Stimulated activated CD8-positive, alpha-beta memory T cell treated with anti-CD3 and anti-CD28 coated beads, Interleukin-4, amount 100 ng/mL, for 4 hours (primary cell): ENCODE data around the gene EPB41.

ENCODE experiments used
- DNase-seq, 2 donors: peaks; one replicate each; pipeline ENCODE4 v3.0.0-alpha.2; 2020; ENCODE audit warnings: low read depth in 2 of 2, low spot score in 1 of 2

EPB41 gene

DNA sequence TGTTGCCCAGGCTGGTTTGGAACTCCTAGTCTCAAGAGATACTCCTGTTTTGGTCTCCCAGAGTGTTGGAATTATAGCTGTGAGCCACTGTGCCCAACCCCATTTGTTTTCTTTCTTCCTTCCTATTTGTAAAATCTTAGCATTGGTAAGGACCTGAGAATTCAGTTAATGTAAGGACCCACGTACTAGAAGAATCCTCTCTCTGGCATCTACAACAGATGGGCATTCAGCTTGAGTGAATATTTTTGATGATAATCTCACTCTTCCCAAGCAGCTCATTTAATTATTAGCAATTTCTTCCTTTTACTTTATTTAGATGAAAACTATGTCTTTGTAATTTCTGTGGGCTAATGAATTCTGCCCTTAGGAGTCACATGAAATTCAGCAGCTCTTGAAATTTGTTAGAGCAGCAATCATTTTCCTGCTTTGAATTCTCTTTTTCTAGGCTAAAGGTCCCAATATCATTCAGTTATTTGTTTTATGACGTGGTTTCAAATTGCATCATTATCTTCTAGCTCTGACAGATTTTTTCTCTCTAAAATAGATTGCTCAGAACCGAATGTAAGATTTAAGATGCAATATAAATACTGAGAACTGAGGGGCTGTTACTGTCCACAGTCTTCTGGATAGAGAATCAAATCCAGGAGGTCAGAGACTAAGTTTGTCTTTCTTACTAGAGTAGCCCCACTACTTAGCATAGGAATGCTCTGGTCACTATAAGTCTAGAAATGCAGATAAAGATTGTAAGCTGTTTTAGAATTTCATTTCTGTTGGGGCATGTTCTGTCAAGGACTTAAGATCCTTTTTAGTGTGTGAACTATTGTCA lies 59.4 kb downstream of the EPB41 start:
- DNase-seq: no peak

DNA sequence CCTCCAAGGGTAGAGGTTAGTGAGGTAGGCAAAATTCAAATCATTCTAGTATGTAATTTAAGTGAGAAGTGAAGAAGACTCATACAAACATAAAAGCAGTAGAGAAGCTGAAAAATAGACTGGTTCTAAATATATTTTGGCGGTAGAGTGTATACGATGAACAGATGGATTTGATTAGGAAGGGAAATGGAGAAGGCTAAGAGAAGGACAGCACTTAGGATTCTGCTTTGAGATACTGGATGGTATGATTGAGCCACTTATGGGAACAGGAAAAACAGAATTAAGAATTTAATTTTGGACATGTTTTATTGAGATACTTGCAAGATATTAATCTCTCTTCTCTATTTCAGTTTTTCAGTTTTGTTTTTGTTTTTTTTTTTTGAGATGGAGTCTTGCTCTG lies 60.1 kb downstream of the EPB41 start:
- DNase-seq: no peak

DNA sequence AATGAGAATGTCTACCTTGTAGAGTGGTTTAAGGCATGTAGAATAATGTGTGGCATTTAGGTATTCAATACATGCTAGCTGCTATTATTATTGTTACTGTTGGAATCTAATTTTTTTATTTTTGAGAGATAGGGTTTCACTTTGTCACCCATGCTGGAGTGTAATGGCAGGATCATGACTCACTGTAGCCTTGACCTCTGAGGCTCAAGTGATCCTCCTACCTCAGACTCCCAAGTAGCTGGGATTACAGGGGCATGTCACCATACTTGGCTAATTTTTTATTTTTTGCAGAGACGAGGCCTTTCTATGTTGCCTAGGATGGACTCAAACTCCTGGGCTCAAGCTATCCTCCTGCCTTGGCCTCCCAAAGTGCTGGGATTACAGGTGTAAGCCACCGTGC lies 61.9 kb downstream of the EPB41 start:
- no peak for DNase-seq

- no peak for DNase-seq
These were observed 66.8 kb downstream of the EPB41 start for GRCh38 chr1:28981210-28981609.

DNA sequence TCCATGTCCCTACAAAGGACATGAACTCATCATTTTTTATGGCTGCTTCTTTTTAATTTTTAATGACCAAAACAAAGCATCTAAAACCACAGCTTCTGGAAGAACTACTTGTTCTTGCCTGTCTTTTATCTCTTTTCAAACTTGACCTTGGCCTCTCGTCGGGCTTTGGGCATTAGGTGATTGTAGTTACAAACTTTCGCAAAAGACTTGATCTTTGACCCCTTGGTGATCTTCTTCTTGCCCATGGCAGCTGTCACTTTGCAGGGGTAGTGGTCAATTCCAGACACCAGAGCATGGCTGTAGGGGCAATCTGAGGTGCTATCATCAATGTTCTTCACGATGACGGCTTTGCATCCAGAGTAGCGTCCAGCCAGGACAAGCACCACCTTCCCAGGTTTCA lies 67.8 kb downstream of the EPB41 start:
- no peak for DNase-seq

- DNase-seq: no peak
These were observed 68.7 kb downstream of the EPB41 start for GRCh38 chr1:28983091-28983490.

DNA sequence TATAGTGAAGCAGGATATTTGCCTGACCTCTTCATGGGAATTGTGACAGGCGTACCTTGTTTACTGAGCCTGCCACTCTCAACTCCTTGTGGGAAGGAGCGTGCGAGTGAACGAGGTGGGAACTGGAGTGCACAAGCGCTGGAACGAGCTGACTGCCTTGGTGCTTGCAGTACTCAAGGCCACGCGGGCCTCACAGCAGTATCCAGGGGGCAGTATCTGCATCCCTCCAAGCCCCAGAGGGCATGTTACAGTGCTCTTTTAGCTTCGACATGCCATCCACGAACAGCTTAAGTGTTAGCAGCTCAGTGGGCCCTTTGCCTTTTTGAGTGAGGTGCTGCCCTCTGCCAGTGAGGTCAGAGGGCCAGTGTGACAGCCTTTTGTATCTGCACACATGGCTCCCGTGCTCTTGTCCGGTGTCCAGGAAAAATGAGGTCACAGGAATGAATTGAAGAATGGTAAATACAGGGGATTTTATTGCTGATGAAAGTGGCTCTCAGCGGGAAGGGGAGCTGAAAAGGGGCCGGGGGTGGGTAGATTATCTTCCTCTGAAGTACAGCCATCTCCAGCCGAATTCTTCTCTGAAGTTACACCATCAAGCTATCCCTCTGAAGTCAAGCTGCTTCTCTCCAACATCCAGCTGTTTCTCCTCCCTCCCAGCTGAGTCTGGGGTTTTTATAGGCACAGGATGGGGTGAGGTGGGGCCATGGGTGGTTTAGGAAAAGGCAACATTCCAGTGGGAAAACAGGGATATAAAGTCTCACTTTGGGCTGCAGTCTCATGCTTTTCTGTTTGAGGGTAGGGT lies 69.3 kb downstream of the EPB41 start:
- DNase-seq: no peak

- no peak for DNase-seq
These were observed 69.9 kb downstream of the EPB41 start for GRCh38 chr1:28984311-28984684.

DNA sequence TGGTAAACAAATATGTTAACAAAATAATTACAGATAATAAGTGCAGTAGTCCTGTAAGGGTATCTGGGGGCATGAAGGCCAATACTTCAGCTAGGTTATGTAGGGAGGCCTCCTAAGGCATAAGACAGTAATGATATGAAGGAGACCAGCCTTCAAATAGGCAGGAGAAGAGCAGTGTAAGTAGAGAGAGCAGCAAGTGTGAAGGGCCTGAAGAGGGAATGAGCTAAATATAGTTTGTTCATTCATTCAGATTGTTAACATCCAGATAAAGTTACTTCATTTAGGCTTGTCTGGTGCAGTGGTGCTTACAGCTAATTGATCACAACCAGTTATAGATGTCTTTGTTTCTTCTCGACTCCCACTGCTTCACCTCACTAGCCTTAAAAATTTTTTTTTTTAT lies 71.1 kb downstream of the EPB41 start:
- DNase-seq: no peak

- no peak for DNase-seq
These were observed 72.0 kb downstream of the EPB41 start for GRCh38 chr1:28986306-28986910.

GRCh38 chr1:29002792-29003191 lies 88.4 kb downstream of the EPB41 start:
- DNase-seq: no peak

DNA sequence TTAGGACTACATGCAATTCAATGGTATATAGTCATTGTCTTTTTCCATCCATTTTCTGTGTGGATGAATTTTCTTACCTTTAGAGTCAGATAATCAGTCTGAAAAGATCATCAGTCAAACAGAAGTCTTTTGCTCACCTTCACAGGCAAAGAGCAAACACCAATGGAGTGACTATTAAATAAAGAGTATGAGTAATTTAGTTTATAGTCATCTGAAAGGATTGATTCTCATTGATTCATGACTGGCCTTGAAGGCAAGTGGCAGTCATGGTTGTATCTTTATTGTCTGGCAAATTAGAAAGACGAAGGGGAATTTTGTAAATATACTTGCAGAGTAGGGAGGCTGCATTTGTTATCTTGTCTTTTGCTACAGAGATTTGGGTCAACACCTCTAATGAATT lies 89.9 kb downstream of the EPB41 start:
- DNase-seq: no peak

GRCh38 chr1:29004798-29005197 lies 90.4 kb downstream of the EPB41 start:
- no peak for DNase-seq

DNA sequence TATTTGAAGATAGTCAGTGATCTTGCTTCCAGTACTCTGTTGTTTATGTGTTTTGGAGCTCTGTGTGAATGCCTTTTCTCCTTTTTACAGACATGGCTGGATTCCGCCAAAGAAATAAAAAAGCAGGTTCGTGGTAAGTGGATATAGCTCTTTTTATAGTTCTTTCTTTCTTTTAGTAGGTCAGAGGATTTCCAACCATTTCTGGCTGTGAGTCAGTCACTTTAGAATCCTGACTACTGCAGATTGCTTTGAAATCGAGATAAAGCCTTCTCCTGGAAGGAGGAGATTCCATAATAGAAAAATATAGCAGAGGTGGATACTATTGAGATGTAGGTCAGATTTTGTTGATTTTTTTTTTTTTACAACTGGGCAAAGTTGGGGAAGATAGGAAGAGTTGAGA lies 97.4 kb downstream of the EPB41 start:
- no peak for DNase-seq

DNA sequence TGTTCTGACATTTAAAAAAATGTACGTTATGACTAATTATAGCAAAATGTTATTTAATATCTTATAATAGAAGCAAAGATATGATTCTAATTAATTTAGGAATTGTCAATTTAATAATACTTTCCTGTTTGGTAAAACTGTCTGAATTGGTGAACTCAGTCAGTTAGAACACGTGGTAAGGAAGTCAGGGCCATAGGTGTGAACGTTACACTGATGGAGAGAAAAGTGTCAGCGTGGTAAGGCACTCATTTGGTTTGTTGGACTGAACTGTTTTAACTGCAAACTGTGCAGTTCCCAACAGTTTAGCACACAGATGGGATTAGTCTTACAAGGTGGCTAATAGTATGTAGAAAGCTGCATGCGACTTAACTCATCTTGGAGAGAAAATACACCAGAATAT lies 102.9 kb downstream of the EPB41 start:
- DNase-seq: no peak

DNA sequence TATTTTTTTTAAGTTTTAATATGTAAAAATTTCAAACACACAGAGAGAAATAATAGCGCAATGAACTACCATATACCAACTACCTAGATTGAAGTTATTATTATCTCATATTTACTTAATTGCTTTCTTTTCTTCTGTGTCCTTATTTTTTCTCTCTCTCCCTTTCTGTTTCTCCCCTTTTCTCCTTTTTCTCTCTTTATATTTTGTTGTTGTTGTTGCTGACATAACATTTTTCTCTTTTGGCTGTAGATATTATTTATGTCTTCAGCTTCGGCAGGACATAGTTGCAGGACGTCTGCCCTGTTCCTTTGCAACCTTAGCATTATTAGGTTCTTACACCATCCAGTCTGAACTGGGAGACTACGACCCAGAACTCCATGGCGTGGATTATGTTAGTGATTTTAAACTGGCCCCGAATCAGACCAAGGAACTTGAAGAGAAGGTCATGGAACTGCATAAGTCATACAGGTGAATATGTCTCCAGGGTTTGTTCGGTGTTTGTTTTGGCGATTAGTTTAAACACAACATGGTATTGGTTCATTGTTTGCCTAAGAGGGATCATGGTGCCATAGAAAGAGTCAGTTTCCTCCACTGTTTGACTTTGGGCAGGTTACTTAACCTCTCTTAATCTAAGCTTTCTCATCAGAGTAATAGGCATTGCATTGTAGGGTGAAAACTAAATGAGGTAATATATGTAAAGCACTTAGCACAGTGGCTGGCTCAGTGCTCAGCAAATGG lies 103.8 kb downstream of the EPB41 start:
- DNase-seq: no peak

DNA sequence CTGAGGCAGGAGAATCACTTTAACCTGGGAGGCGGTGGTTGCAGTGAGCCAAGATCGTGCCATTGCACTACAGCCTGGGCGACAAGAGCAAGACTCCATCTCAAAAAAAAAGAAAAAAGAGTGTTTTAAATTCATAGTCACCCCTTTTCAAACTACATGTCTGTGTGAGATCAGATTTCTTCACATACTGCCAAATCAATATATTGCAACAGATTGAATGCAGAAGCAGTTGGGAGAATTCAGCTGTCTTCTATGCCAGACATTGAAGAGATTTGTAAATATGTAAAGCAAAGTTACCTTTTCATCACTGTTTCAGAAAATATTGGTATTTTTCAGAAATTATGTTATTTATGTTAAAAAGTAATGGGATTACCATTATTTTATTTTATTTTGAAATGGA lies 108.3 kb downstream of the EPB41 start:
- no peak for DNase-seq

- no peak for DNase-seq
These were observed 115.3 kb downstream of the EPB41 start for GRCh38 chr1:29029667-29030066.

DNA sequence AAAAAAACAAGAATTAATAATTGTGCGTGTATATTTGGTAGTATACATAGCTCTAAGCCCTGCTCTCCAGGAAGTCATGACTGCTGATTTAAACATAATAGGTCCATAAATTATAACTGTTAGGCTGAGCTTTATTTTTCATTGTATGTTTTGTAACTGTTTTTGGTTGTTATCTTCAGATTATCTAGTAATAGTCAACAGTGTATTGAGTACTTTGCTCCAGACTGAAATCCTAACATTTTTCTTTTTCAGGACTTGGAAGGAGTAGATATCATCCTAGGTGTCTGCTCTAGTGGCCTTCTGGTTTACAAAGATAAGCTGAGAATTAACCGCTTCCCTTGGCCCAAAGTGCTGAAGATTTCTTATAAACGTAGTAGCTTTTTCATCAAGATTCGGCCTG lies 118.5 kb downstream of the EPB41 start:
- DNase-seq: no peak

DNA sequence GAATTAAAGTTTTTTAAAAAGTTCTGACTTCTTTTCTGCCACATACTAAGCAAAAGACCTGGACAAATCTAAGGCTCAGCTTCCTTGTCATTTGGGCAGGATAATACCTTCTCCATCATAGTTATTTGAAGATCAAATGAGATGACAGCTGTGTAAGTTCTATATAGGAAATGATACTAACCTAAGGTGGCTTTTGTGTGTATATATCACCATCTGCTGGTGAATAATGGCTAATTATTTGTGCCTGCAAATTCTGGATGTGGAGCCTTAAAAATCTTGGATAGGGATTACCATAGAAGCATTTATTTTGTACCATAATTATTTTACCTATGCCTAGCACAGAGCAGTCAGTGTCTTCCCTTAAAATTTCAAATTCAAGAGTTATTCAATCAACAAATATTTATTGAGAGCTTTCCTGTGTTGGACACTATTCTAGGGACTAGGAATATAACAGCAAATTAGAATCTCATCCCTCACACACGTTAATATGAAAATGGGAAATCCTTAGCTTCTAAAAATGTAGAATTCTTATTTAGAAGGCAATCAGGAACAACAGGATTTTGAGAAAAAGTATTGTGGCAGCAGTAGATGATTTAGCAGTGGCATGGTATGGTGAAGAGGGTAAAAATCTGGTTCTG lies 119.6 kb downstream of the EPB41 start:
- no peak for DNase-seq
